ENCODE results near the gene MRPL50.
A peak's percentile ranks its signal among the peaks of the same experiment; 100 is the strongest.

Gene MRPL50

DNA sequence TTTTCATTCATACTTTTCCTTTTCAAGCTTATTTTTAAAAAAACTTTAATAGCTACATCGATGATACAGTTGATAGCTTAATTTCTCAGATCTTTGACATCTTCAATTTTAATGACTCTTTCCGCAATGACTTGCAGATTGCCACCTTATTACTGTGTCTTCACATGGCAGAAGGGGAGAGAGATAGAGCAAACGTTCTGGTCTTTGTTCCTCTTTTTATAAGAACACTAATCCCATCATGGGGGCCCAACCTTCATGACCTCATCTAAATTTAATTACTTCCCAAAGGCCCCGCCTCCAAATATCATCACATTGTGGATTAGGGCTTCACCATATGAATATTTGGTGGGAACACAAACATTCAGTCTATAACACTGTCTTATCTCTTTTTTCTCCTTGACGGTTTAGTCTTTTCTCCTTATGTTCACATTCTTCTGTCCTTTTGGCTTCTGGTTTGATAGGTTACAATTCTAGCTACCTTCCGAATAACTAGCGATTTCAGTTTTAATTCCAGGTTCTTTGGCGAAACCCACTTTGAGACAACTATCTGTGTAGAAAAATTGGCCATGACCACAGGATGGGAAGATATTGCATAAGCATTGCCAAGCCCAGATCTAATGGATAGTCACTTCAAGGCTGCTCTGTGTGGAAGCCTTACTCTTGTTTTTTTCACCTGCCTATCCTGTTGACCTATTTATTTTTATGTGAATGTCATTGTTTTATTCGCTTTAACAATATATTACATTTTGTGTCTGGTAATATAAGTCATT, 5.3 kb upstream of the MRPL50 start:
- H3K4me2 ChIP-seq (ENCODE audit: low read depth, low read length), result no peak overlapping the region
- H3K9me2 ChIP-seq (replicated peaks; ENCODE audit: insufficient read depth, low read length), result no peaks in the 10 kb centered on the region
- DNase-seq, result no peak
- peaks cover 59% of the 10 kb centered on the region for H3K79me2 ChIP-seq (ENCODE audit: low read length)
- no peaks in the 10 kb centered on the region for H3F3A ChIP-seq (ENCODE audit: insufficient read depth, low read length)
- no peak overlapping the region for H3K9ac ChIP-seq (ENCODE audit: low read length)
- peaks cover 79% of the 10 kb centered on the region for H3K36me3 ChIP-seq (replicated peaks; ENCODE audit: insufficient read depth, low read length)
- TF ChIP-seq, protein P1, sequence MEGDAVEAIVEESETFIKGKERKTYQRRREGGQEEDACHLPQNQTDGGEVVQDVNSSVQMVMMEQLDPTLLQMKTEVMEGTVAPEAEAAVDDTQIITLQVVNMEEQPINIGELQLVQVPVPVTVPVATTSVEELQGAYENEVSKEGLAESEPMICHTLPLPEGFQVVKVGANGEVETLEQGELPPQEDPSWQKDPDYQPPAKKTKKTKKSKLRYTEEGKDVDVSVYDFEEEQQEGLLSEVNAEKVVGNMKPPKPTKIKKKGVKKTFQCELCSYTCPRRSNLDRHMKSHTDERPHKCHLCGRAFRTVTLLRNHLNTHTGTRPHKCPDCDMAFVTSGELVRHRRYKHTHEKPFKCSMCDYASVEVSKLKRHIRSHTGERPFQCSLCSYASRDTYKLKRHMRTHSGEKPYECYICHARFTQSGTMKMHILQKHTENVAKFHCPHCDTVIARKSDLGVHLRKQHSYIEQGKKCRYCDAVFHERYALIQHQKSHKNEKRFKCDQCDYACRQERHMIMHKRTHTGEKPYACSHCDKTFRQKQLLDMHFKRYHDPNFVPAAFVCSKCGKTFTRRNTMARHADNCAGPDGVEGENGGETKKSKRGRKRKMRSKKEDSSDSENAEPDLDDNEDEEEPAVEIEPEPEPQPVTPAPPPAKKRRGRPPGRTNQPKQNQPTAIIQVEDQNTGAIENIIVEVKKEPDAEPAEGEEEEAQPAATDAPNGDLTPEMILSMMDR (IDR thresholded peaks at IDR 0.05; ENCODE audit: low read length), result no peak
- TF ChIP-seq EZH2phosphoT487 (IDR thresholded peaks at IDR 0.05; ENCODE audit: low read length) (no peak), EZH2 (optimal IDR thresholded peaks at IDR 0.05; ENCODE audit: low read depth, low read length) (no peak)
- H3K4me3 ChIP-seq (ENCODE audit: low read length), result no peak overlapping the region
- H3K9me3 ChIP-seq (replicated peaks; ENCODE audit: insufficient read depth, low read length), result peaks cover 9% of the 10 kb centered on the region; the same call in 1 of the 2 replicates
- no peak overlapping the region for H2AFZ ChIP-seq (ENCODE audit: low read length)
- H3K27ac ChIP-seq (ENCODE audit: low read length), result no peak overlapping the region
- H4K20me1 ChIP-seq (ENCODE audit: insufficient read depth, low read length), result no peaks in the 10 kb centered on the region
- H3K4me1 ChIP-seq (ENCODE audit: low read length), result peaks cover 18% of the 10 kb centered on the region; the same call in 1 of the 2 replicates
- no peaks in the 10 kb centered on the region for H3K27me3 ChIP-seq (replicated peaks; ENCODE audit: insufficient read depth, low read length)

DNA sequence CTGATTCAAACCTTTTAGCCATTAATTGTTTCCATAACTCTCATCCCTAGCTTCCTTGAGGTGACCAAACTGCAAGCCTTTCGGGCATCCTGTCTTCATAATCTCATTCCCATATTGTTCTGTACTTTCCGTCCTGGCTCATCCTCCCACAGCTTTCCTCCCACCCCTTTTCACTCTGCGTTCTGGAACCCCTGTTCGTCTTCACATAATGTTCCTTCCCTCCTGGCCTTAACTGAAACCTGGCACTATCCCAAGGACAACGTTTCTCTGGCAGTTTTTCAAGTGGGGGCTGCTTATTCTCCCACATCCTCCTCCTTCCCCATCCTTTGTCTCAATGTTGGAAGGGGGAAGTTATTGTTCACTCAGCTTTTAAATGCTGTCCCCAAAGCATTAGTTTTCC, 1.7 kb upstream of the MRPL50 start:
- DNase-seq, result no peak
- H3K9me2 ChIP-seq (replicated peaks; ENCODE audit: insufficient read depth, low read length), result no peaks in the 10 kb centered on the region
- H3K27me3 ChIP-seq (replicated peaks; ENCODE audit: insufficient read depth, low read length), result no peaks in the 10 kb centered on the region
- H3K4me3 ChIP-seq (ENCODE audit: low read length), result peak overlapping the region; percentile 77
- no peak overlapping the region; the same call in 1 of the 2 replicates for H3K9ac ChIP-seq (ENCODE audit: low read length)
- no peaks in the 10 kb centered on the region for H3K9me3 ChIP-seq (replicated peaks; ENCODE audit: insufficient read depth, low read length)
- no peak overlapping the region for H3K27ac ChIP-seq (ENCODE audit: low read length)
- no peaks in the 10 kb centered on the region for H4K20me1 ChIP-seq (ENCODE audit: insufficient read depth, low read length)
- peaks cover 91% of the 10 kb centered on the region for H3K79me2 ChIP-seq (ENCODE audit: low read length)
- peaks cover 23% of the 10 kb centered on the region for H3K4me1 ChIP-seq (ENCODE audit: low read length)
- no peak overlapping the region for H2AFZ ChIP-seq (ENCODE audit: low read length)
- H3K4me2 ChIP-seq (ENCODE audit: low read depth, low read length), result peak overlapping the region; percentile 84
- H3K36me3 ChIP-seq (replicated peaks; ENCODE audit: insufficient read depth, low read length), result peaks cover 53% of the 10 kb centered on the region
- H3F3A ChIP-seq (ENCODE audit: insufficient read depth, low read length), result no peaks in the 10 kb centered on the region
- TF ChIP-seq EZH2 (optimal IDR thresholded peaks at IDR 0.05; ENCODE audit: low read depth, low read length) (no peak), EZH2phosphoT487 (IDR thresholded peaks at IDR 0.05; ENCODE audit: low read length) (no peak)

DNA sequence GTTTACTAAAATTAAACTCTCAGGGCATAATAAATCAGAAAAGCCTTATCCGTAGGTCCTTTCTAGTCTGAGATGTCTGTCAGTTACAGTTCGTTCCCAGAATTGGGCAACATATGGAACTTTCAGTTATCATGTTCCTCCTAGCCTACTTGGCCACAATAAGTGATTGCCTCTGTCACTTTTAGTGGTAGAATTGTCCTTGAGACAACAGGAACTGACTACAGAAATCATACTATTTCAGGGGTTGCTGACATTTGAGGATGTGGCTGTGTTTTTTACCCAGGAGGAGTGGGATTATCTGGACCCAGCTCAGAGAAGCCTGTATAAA, 1.2 kb upstream of the MRPL50 start:
- H3F3A ChIP-seq (ENCODE audit: insufficient read depth, low read length), result no peaks in the 10 kb centered on the region
- H3K4me3 ChIP-seq (ENCODE audit: low read length), result peak overlapping the region; percentile 77
- H3K9me2 ChIP-seq (replicated peaks; ENCODE audit: insufficient read depth, low read length), result no peaks in the 10 kb centered on the region
- peak overlapping the region; percentile 84 for H3K9ac ChIP-seq (ENCODE audit: low read length)
- no peaks in the 10 kb centered on the region for H4K20me1 ChIP-seq (ENCODE audit: insufficient read depth, low read length)
- DNase-seq, result peak; percentile 25
- no peaks in the 10 kb centered on the region for H3K27me3 ChIP-seq (replicated peaks; ENCODE audit: insufficient read depth, low read length)
- peak overlapping the region; percentile 40 for H3K27ac ChIP-seq (ENCODE audit: low read length)
- H3K9me3 ChIP-seq (replicated peaks; ENCODE audit: insufficient read depth, low read length), result no peaks in the 10 kb centered on the region
- peaks cover 91% of the 10 kb centered on the region for H3K79me2 ChIP-seq (ENCODE audit: low read length)
- peak overlapping the region; percentile 68; the same call in 1 of the 2 replicates for H2AFZ ChIP-seq (ENCODE audit: low read length)
- TF ChIP-seq, protein P1 (IDR thresholded peaks at IDR 0.05; ENCODE audit: low read length), result no peak
- TF ChIP-seq EZH2phosphoT487 (IDR thresholded peaks at IDR 0.05; ENCODE audit: low read length), result no peak
- TF ChIP-seq EZH2 (optimal IDR thresholded peaks at IDR 0.05; ENCODE audit: low read depth, low read length), result no peak
- peaks cover 50% of the 10 kb centered on the region for H3K36me3 ChIP-seq (replicated peaks; ENCODE audit: insufficient read depth, low read length)
- peak overlapping the region; percentile 84 for H3K4me2 ChIP-seq (ENCODE audit: low read depth, low read length)
- peaks cover 23% of the 10 kb centered on the region for H3K4me1 ChIP-seq (ENCODE audit: low read length)
